HFFc6 (cell line): ENCODE data around the gene ZIC2. TPM values are rescaled to one million over a fixed set of nuclear protein-coding genes. Genes with fewer than 3 reads are reported as not detected.
"Not testable (repeated sequence)": the region's sequence is repeated elsewhere in the genome, so short reads cannot be mapped to it uniquely, and the experiment has no call there.

ENCODE experiments used
- DNase-seq: peaks from one replicate; pipeline ENCODE4 v3.0.0-alpha.2; 2018
- H3K27ac Mint-ChIP-seq: 2 replicates; pipeline ENCODE4 v1.8.0; 2020; ENCODE audit warnings: mild to moderate bottlenecking, mixed read lengths
- H3K27me3 Mint-ChIP-seq: 2 replicates; pipeline ENCODE4 v1.8.0; 2021; ENCODE audit warnings: mild to moderate bottlenecking, moderate library complexity, mixed read lengths; ENCODE audit not compliant: insufficient read depth
- H3K36me3 Mint-ChIP-seq: 2 replicates; pipeline ENCODE4 v1.8.0; 2021; ENCODE audit warnings: low read depth, mixed read lengths
- H3K4me1 Mint-ChIP-seq: 2 replicates; pipeline ENCODE4 v1.8.0; 2020; ENCODE audit warnings: low read depth, mixed read lengths
- H3K4me3 Mint-ChIP-seq: 2 replicates; pipeline ENCODE4 v1.8.0; 2020; ENCODE audit warnings: mild to moderate bottlenecking, moderate library complexity, mixed read lengths
- H3K9me3 Mint-ChIP-seq: 2 replicates; pipeline ENCODE4 v1.8.0; 2020; ENCODE audit warnings: mild to moderate bottlenecking, mixed read lengths
- total RNA-seq, 6 experiments: library from RNA; stranded (reverse); fragmentation: NEBNext Ultra II Directional; extraction: Animal tissue kit (Norgen Biotek cat#: 25700); gene quantifications; 2 replicates in 1 of 6; 3 replicates in 5 of 6; pipeline ENCODE4 v1.2.3, GENCODE V29; 2021
- TF ChIP-seq, protein P1 (sequence below): fragments of 200-600 bp; sonication (generic); IDR thresholded peaks from 2 replicates; pipeline ENCODE4 v1.5.0; 2021; ENCODE audit warnings: antibody characterized with exemption, mild to moderate bottlenecking

ZIC2 gene
- total RNA-seq, 6 experiments from 2014 or later = 0.07 to 1.9 (median 1.2) TPM; not detected in 1

DNA sequence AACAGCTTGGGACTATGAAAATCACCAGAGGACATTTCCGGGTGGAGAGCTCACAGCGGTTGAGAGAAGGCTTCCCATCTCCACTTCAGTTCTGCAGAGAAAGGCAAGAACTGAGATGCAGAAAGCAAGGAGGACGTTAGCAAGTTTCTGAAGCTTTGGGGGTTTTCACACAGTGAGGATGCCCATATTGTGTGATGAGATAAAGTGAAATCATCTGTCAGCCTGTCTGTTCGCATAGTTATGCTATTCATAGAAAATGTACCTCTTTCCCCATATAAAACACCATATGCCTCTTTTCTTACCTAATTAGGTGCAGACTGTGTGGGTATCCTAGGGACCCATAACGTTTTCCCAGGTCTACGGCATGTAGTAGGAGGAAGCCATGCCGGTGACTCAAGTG, 37.5 kb upstream of the ZIC2 start:
- H3K27me3 Mint-ChIP-seq = peaks cover 41% of the 10 kb centered on the region
- no peaks in the 10 kb centered on the region for H3K36me3 Mint-ChIP-seq
- H3K4me3 Mint-ChIP-seq = no peak overlapping the region
- no peaks in the 10 kb centered on the region for H3K9me3 Mint-ChIP-seq
- no peak overlapping the region for H3K27ac Mint-ChIP-seq
- DNase-seq = no peak
- no peaks in the 10 kb centered on the region for H3K4me1 Mint-ChIP-seq
- TF ChIP-seq, protein P1, sequence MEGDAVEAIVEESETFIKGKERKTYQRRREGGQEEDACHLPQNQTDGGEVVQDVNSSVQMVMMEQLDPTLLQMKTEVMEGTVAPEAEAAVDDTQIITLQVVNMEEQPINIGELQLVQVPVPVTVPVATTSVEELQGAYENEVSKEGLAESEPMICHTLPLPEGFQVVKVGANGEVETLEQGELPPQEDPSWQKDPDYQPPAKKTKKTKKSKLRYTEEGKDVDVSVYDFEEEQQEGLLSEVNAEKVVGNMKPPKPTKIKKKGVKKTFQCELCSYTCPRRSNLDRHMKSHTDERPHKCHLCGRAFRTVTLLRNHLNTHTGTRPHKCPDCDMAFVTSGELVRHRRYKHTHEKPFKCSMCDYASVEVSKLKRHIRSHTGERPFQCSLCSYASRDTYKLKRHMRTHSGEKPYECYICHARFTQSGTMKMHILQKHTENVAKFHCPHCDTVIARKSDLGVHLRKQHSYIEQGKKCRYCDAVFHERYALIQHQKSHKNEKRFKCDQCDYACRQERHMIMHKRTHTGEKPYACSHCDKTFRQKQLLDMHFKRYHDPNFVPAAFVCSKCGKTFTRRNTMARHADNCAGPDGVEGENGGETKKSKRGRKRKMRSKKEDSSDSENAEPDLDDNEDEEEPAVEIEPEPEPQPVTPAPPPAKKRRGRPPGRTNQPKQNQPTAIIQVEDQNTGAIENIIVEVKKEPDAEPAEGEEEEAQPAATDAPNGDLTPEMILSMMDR = no peak

DNA sequence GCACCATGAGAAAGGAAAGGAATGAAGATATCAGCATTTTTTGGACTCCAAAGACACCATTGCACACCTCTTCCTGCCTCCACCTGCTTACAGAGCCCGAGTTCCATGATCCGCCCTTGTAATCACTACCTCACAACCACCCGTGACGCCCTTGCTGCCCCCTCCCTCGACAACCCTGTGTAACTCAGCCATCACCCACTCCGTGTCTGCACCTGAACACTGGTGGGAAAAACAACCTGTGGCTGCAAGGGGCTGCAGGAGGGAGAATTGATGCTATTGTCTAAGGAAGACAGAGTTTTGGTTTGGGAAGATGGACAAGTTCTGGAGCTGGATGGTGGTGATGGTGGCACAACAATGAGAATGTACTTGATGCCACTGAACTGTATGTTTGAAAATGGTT, 37.0 kb upstream of the ZIC2 start:
- no peaks in the 10 kb centered on the region for H3K36me3 Mint-ChIP-seq
- no peak for DNase-seq
- no peaks in the 10 kb centered on the region for H3K4me1 Mint-ChIP-seq
- no peaks in the 10 kb centered on the region for H3K9me3 Mint-ChIP-seq
- TF ChIP-seq, protein P1 = no peak
- H3K27ac Mint-ChIP-seq = no peak overlapping the region
- H3K27me3 Mint-ChIP-seq = peaks cover 46% of the 10 kb centered on the region
- H3K4me3 Mint-ChIP-seq = no peak overlapping the region

DNA sequence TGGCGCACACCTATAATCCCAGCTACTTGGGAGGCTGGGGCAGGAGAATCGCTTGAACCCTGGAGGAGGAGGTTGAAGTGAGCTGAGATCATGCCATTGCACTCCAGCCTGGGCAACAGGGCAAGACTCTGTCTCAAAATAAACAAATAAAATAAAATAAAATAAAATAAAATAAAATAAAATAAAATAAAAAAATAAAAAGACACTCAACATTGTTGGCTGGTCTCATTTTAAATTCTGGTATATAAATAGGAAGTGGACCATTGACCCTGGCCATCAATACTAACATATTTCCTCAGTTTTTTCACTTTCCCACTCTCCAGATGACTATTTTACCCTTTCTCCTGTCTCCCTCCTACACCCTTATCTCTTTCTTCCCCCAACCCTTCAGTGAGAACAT, 36.1 kb upstream of the ZIC2 start:
- DNase-seq, H3K4me3 Mint-ChIP-seq, H3K36me3 Mint-ChIP-seq, H3K9me3 Mint-ChIP-seq, H3K4me1 Mint-ChIP-seq, H3K27ac Mint-ChIP-seq: not testable (repeated sequence)
- peaks cover 51% of the 10 kb centered on the region for H3K27me3 Mint-ChIP-seq

DNA sequence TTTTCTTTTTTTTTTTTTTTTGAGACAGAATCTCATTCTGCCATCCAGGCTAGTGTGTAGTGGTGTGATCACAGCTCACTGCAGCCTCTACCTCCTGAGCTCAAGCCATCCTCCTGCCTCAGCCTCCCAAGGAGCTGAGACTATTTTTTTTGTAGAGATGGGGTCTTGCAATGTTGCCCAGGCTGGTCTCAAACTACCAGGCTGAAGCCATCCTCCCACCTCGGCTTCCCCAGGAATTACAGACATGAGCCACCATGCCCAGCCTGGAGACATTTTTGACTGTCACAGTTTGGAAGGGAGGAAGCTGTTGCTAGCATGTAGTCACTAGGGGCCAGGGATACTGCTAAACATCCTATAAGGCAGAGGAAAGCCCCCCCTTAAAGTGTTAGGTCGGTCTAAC, 33.9 kb upstream of the ZIC2 start:
- DNase-seq = no peak
- H3K4me3 Mint-ChIP-seq = no peak overlapping the region
- H3K27ac Mint-ChIP-seq = no peak overlapping the region
- peaks cover 65% of the 10 kb centered on the region for H3K27me3 Mint-ChIP-seq
- TF ChIP-seq, protein P1 = no peak
- H3K9me3 Mint-ChIP-seq = no peaks in the 10 kb centered on the region
- H3K4me1 Mint-ChIP-seq = no peaks in the 10 kb centered on the region
- H3K36me3 Mint-ChIP-seq = no peaks in the 10 kb centered on the region

DNA sequence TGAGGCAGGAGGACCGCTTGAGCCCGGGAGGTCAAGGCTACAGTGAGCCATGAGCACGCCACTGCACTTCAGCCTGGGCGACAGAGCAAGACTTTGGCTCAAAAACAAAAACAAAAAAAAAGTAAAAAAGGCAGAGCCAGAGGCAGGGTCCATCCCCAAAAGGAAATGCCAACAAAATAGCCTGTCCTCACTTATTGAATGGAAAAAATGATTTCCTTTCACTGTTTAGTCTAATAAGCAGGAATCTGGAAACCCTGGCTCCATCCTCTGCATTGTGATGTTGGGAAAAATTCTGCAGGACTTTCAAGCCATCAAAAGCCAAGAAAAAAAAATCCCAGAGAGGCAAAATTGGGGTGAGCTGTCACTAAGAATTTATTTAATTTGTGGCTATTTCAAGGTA, 33.2 kb upstream of the ZIC2 start:
- Mint-ChIP-seq H3K27ac (no peak overlapping the region), H3K4me3 (no peak overlapping the region), H3K27me3 (peaks cover 72% of the 10 kb centered on the region), H3K36me3 (no peaks in the 10 kb centered on the region), H3K9me3 (no peaks in the 10 kb centered on the region), H3K4me1 (no peaks in the 10 kb centered on the region)
- TF ChIP-seq, protein P1 = no peak
- no peak for DNase-seq

DNA sequence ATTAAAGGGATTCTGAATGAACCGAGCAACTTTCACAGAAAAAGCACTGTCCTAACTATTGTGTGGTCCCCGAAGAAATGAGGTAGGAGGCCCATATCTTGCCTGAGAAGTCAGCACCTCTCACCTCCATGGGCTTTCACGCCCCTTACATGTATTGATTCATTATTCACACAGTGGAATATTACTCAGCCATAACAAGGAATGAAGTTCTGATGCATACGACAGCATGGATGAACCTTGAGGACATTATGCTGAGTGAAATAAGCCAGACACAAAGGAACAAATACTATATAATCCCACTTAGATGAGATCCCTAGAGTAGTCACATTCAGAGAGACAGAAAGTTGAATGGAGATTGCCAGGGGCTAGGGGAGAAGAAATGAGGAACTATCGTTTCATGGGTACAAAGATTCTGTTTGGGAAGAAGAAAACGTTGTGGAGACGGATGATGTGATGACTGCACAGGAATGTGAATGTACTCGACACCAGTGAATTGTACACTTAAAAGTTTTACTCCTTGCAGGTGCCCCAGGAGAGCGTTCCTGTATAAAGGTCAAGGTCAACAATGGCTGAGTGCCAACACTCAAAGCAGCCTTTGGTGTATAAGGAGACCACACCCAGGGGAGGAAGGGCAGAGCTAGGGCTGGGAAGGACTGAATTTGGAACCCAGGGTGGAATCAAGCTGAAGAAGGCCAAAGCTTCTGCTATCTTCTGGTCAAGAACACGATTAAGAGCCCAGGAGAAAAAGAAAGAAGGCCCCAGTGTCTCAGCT, 32.5 kb upstream of the ZIC2 start:
- peaks cover 69% of the 10 kb centered on the region for H3K27me3 Mint-ChIP-seq

More for the DNA sequence above, 32.5 kb upstream of the ZIC2 start:
- Mint-ChIP-seq H3K9me3 (no peaks in the 10 kb centered on the region), H3K36me3 (no peaks in the 10 kb centered on the region), H3K4me1 (no peaks in the 10 kb centered on the region), H3K4me3 (no peak overlapping the region), H3K27ac (no peak overlapping the region)
- DNase-seq = no peak
- TF ChIP-seq, protein P1 = no peak
